Stimulated activated CD8-positive, alpha-beta memory T cell treated with anti-CD3 and anti-CD28 coated beads, Interleukin-4, amount 100 ng/mL, for 4 hours (primary cell): ENCODE results near the gene ADGRL3.
"Not testable (repeated sequence)": the region's sequence is repeated elsewhere in the genome, so short reads cannot be mapped to it uniquely, and the experiment has no call there.

Experiments
- DNase-seq, 2 donors: peaks; one replicate each; pipeline ENCODE4 v3.0.0-alpha.2; 2020; ENCODE audit warnings: low read depth in 2 of 2, low spot score in 1 of 2

ADGRL3 gene

GRCh38 chr4:61468024-61468720 lies 268.0 kb downstream of the ADGRL3 start:
- no peak for DNase-seq

GRCh38 chr4:61473306-61473705 lies 273.2 kb downstream of the ADGRL3 start:
- no peak for DNase-seq

DNA sequence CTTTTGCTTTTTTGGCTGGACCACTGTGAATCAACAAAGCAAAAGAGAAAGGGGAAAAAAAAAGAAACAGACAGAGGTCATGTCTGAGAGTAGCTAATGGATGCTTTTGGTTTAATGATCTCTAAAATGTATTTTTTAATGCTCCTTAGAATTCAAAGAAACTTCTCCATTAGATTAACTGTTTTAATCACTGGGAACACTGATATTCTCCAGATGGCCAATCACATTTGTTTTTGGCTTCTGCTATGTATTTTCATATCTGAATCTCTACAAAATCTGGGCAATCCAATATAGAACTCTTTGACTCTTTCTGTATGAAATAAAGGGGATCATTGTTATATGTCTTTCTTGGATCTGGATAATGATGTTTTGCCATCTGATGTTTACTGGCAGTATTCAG lies 278.2 kb downstream of the ADGRL3 start:
- DNase-seq, result no peak

DNA sequence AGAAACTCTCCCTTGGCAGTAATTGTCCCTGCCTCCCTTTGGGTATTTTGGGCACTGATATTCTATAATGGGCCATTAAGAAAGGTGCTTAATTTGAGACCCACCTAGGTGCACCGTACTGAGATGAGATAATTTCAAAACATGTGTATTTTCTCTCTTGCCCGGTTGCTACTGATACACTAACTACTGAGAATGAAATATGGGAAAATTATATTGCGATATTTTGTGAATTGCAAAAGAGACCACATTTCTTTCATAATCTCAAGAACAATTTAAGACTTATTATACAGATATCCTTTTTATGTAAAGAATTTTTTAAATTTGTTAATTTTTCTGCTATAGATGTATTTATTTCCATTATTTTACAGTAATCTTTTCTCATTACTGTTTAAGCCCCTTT lies 284.9 kb downstream of the ADGRL3 start:
- no peak for DNase-seq

GRCh38 chr4:61489927-61490326 lies 289.8 kb downstream of the ADGRL3 start:
- no peak for DNase-seq

- no peak for DNase-seq
Measured at GRCh38 chr4:61493041-61493440, 292.9 kb downstream of the ADGRL3 start.

- DNase-seq, result no peak
Measured at GRCh38 chr4:61493470-61493869, 293.3 kb downstream of the ADGRL3 start.

DNA sequence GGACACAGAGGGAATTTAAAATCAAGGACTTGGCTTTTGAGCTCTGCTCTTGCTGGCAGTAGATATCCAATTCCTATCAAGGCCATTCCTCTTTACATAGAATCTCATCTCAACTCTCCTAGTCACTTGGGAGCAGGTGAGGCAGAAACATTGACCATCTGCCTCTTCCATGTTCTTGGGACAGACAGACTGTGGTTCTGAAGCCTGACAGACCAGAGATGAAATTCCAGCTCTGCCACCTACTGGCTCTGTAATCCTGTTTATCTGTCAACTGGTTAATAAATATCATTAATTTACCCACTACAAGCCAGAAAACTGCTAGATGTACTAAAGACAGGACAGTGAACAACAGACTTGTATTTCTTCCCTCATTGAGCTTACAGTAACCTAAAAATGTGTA lies 300.8 kb downstream of the ADGRL3 start:
- no peak for DNase-seq

DNA sequence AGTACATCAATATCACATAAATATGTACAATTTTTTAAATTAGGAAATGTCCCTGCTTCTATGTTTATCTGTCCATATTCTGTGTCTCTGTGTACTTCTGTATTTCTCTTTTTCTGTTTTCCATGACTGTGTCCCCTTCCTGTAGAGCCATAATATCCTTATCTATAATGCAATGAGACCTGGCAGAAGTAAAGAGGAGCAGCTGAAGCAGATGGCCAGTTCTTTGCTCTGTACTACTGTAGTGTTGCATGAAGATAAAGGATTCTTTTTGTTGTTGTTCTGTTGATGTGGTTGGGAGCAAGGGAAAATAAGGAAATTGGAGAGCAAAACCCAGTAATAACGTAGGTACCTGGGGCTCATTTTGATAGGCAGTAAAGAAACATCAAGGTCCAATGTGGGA lies 301.7 kb downstream of the ADGRL3 start:
- no peak for DNase-seq

DNA sequence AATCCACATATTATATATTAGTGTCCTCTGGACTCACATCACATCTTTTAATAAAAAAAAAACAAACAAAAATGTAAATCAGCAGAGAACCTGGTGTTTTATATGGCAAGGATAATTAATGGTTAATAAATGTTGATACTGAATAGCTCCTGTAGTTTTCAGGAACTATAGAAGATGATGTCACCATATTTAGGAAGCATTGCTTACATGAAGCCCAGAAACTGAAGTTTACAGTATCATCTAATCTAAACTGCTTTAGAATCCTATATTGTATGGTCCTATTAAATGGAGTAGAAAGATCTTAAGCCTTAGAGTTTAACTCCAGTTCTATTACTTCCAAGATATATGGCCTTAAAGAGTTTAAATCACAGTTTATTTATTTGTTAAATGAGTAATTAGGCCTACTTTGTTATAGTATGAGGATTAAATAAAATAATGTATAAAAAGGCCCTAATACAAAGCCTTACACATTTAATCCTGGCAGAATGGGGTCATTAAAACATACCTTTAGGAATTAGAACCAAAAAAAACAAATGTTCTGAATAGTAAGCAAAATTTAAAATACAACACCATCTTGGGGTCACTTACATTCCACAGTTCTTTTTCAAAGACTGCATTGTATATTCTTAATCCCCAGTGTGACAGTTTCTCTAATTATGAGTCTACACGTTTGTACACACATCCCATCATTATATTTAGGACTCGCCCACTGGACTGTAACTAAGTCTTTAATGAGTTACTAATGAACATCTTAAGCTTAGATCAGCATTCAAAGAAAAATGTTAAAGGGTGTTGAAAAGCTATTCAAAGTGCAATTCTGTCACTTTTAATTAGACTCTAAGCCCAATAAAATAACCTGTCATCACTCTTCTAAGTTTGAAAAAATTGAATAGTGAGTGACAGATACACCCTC lies 305.9 kb downstream of the ADGRL3 start:
- DNase-seq, result no peak

DNA sequence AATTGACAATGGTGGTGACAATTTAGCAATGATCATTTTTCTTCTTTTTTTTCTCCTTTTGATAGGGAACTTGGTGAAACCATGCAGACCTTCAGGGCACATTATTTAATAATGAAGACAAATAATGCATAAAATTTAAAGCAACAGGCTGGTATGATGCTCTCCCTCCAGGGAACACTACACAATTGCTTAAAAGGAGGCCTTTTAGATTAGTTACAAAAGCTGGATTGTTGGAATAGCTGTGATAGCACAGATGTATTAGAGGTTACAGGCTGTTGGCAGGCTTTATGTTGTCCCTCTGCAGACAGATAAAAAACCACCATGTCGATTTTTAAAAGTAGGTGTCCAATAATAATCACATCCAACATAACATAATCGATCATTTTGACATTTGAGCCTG lies 307.0 kb downstream of the ADGRL3 start:
- no peak for DNase-seq

DNA sequence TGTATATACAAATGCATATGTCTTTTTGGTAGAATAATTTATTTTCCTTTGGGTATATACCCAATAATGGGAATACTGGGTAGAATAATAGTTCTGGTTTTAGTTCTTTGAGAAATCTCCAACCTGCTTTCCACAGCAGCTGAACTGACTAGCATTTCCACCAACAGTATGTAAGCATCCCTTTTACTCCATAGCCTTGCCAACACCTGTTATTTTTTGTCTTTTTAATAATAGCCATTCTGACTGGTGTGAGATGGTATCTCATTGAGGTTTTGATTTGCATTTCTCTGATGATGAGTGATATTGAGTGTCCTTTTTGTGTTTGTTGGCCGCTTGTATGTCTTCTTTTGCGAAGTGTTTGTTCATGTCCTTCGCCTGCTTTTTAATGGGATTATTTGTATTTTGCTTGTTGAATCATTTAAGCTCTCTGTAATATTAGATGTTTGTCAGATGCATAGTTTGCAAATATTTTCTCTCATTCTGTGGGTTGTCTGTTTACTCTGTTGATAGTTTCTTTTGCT lies 309.7 kb downstream of the ADGRL3 start:
- not testable (repeated sequence) for DNase-seq

DNA sequence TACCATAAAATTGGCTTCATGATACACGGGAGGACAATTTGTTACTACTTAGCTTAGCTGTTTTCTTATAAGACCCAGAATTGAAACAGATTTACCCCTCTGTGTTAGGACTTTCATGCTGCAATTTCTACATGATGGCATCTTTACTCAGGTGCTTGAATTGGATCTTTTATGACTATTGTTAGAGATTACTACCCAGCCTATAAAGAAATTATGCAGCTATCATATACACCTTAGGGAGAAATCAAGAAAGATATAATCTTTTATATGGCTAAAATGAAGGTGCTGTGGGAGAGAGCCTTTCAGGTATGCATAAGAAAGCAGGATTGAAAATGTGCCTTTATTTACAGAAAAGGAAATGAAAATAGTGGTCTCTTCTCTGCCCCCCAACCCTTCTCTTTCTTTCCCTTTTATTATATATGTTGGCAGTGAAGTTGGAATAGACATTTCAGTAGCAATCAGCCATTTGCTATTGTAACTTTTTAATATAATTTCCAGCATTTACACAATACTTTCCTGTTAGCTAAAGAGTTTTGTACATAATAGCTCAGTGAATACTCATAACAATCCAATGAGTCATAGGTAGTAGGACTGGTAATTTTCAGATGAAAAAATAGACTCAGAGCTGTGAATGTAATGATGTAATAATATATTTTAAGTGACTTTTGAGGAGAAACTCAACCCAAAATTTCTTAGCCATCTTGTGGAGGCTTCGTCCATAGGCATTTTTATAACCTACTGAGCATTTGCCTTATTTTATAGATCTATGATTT lies 311.8 kb downstream of the ADGRL3 start:
- no peak for DNase-seq

- DNase-seq, result no peak
Measured at GRCh38 chr4:61514991-61515390, 314.9 kb downstream of the ADGRL3 start.

- DNase-seq, result no peak
Measured at GRCh38 chr4:61517144-61517543, 317.0 kb downstream of the ADGRL3 start.

- DNase-seq, result no peak
Measured at GRCh38 chr4:61520166-61520565, 320.0 kb downstream of the ADGRL3 start.

DNA sequence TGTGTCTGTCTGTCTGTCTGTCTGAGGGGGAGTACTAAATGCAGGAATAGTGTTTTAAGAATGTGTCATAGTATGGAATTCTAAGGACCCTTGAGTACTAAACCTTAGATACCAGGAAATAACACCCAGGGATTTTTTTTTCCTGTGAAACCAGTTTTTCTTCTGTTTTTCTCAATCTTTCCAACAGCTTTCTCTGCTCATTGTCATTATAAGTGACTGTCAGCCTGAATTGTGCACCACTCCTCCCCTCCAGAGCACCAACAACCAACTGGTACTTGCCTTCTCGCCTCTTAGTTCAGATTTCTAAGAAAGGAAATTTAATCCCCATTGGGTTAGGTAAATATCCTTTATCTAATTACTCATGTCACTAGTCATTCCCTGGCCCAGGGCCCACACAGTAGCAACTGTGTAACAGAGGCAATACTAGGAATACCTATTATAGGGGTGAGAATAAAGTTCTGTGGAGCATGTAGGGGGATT lies 320.6 kb downstream of the ADGRL3 start:
- no peak for DNase-seq

DNA sequence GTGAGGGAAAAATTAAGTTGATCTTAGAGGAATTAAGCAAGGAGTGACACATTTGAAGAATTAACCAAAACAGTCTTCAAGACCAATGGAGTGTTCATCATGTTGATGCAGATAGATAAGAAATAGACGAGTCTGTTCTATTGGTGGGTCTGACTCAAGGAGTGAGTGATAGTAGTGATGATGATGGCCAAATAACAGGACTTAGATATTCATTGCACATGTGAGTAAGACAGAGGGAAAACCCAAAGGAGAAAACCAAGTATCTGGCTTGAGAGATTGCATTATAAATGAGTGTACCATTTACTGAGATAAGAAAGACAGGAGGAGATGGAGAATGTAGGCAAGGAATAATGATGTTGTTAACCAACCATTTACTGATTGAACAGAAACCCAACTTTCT lies 321.3 kb downstream of the ADGRL3 start:
- DNase-seq, result no peak

GRCh38 chr4:61522312-61522711 lies 322.2 kb downstream of the ADGRL3 start:
- DNase-seq, result no peak

GRCh38 chr4:61527888-61528287 lies 327.8 kb downstream of the ADGRL3 start:
- no peak for DNase-seq

DNA sequence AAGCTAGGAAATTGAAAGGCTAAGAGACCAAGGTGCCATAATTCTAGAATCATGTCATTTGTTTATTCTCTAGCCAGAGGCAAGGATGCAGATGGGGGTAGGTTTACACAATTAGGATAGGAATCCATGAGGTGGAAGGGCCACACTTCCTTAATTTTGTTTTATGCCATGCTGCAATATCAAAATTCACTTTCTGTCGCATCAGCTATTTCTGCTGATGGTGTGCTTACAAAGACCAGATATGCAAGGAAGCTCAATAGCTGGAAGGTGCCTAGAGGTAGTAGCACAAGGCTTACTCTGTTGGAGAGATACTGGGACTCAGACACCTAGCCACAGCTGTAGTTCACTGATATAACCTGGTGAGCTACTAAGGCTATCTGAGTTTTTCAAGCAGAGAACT lies 328.5 kb downstream of the ADGRL3 start:
- DNase-seq, result no peak
